Measurements from ENCODE around the gene ZNF90.
"Not testable (repeated sequence)": the region's sequence is repeated elsewhere in the genome, so short reads cannot be mapped to it uniquely, and the experiment has no call there.

The ZNF90 gene

DNA sequence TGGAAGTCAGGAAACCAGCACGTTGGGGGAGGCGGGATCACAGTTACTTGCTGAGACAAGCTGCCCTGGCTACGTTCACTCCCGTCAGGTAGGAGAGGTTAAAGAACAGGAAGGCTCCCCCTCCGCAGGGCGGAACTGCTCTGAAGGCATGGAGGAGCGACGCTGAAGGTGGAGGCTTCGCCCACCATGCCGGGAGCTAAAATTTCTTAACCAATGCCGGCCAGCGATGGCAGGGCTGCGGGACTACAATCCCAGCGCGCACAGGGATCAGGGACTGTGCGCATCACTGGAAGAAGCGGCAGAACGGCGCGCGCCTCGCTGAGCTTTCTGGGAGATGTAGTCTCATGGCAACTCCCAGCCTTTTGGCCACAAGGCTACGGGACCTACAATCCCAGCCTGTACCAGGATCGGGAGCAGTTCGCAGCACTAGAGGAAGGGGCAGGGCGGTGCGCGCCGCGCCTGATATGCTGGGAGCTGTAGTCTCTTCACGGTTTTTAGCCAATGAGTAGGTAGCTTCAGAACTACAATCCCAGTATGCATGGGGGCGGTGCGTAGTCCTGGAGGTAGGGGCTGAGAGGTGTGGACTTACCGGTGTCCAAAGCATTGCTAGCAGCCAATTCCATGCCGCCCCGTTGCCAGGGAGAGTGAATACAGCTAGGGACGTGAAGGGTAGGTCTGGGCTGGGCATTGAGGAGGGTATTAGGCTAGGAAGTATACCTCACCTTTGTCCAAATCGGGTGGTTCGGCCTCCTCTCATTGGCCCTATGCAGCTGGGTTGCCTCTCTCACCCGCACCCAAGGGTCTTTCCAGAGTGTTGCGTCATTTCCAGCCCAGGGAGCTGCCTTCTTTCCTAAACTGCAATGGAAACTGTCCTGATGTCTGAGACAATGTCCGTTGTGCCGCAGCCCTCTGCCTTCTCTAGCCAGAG lies 25.7 kb upstream of the ZNF90 start:
- TF ChIP-seq, protein P1, sequence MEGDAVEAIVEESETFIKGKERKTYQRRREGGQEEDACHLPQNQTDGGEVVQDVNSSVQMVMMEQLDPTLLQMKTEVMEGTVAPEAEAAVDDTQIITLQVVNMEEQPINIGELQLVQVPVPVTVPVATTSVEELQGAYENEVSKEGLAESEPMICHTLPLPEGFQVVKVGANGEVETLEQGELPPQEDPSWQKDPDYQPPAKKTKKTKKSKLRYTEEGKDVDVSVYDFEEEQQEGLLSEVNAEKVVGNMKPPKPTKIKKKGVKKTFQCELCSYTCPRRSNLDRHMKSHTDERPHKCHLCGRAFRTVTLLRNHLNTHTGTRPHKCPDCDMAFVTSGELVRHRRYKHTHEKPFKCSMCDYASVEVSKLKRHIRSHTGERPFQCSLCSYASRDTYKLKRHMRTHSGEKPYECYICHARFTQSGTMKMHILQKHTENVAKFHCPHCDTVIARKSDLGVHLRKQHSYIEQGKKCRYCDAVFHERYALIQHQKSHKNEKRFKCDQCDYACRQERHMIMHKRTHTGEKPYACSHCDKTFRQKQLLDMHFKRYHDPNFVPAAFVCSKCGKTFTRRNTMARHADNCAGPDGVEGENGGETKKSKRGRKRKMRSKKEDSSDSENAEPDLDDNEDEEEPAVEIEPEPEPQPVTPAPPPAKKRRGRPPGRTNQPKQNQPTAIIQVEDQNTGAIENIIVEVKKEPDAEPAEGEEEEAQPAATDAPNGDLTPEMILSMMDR (IDR thresholded peaks at IDR 0.05; ENCODE audit: low read depth, low read length, missing control alignments), result no peak
- peak; percentile 76 for DNase-seq (ENCODE audit: extremely low read depth, low read depth)
- peak overlapping the region; percentile 55 for H3K4me3 ChIP-seq (replicated peaks; ENCODE audit: low read depth, low read length)

DNA sequence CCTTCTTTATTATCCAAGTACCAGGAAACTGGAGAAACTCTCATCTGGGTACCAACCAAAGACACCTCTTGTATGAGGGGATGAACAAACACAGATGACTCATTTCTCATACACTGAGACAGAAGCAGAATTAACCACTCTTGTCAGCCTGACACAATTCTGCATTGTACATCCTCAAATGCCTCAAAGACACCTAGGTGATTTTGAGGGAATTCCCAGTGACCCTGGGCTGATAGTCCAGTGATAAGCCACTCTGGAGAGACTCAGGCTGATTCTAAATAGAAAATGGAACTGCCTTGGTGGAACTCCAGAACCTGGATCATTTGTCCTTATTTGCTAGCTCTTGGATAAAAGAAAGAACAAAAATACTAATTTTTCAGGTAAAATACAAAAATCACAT lies 19.1 kb upstream of the ZNF90 start:
- DNase-seq (ENCODE audit: extremely low read depth, low read depth); H3K4me3 ChIP-seq (replicated peaks; ENCODE audit: low read depth, low read length): not testable (repeated sequence)

DNA sequence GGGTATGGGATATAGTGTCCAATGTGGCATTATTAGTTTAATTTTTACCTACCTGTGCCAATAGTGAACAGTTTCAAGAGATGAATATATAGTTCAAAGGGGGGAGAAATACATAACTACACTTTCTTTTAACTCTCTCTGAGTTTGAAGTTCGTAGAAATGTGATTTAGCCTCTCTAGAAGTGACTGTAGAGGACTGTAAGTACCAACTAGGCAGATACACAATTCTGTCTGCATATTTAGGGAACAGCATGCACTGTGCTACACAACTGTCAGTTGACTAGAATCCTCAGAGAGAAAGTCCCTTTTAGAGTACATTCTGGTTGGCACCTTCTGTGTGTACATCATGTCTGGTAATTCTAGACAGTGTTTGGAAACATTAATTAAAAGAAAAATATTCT lies 17.5 kb upstream of the ZNF90 start:
- no peak overlapping the region for H3K4me3 ChIP-seq (replicated peaks; ENCODE audit: low read depth, low read length)
- DNase-seq (ENCODE audit: extremely low read depth, low read depth), result no peak
- TF ChIP-seq, protein P1 (IDR thresholded peaks at IDR 0.05; ENCODE audit: low read depth, low read length, missing control alignments), result no peak

DNA sequence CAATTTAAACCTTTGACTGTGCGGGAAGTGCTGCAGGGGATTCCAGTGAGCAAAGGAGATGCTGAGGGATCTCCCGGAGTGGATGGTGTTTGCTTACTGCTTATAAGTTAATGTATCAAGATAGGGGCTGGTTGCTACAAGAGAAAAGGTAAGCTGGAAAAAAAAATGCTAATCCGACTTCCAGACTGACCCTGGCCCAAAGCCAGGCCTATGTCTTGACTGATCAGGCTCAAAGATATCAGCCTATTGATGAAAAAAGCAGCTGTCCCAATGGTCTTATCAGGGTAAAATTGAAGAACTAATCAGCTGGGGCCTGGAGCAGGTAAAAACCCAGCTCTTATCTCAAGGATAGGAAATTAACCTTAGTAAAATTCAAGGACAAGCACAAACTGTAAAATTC lies 10.9 kb upstream of the ZNF90 start:
- TF ChIP-seq, protein P1 (IDR thresholded peaks at IDR 0.05; ENCODE audit: low read depth, low read length, missing control alignments), result no peak
- no peak overlapping the region for H3K4me3 ChIP-seq (replicated peaks; ENCODE audit: low read depth, low read length)
- no peak for DNase-seq (ENCODE audit: extremely low read depth, low read depth)

DNA sequence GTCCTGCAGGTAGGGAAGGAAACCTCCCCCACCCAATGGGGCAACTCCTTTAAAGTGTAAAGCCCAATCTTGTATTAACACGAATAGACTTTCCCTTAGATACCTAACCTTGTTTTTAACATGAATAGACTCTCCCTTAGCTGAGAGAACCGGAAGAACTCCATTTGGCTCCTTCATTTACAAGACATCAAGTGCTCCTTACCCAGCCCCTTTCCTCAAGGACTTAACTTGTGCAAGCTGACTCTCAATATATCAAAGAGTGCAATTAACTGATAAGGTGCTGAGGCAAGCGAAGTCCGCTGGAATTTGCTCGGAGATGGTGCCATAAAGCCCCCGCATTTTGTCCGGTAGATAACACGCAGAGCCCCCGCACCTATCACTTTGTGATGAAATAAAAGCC lies 9.9 kb upstream of the ZNF90 start:
- TF ChIP-seq, protein P1 (IDR thresholded peaks at IDR 0.05; ENCODE audit: low read depth, low read length, missing control alignments), result no peak
- no peak for DNase-seq (ENCODE audit: extremely low read depth, low read depth)

DNA sequence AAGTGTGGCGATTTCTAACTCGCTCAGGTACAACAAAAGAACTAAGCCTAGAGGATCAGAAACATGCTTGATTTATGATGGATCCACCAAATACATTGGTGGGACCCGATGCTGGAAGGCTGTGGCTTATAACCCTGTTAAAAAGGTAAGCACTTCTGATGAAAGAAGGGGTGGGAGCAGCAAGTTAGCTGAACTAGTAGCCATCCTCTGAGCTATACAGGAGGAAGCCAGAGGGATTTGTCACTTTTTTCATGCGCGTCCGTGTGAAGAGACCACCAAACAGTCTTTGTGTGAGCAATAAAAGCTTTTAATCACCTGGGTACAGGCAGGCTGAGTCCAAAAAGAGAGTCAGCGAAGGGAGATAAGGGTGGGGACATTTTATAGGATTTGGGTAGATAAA lies 9.2 kb upstream of the ZNF90 start:
- H3K4me3 ChIP-seq (replicated peaks; ENCODE audit: low read depth, low read length); DNase-seq (ENCODE audit: extremely low read depth, low read depth): not testable (repeated sequence)

More for the DNA sequence above, 9.9 kb upstream of the ZNF90 start:
- H3K4me3 ChIP-seq (replicated peaks; ENCODE audit: low read depth, low read length), result no peak overlapping the region

DNA sequence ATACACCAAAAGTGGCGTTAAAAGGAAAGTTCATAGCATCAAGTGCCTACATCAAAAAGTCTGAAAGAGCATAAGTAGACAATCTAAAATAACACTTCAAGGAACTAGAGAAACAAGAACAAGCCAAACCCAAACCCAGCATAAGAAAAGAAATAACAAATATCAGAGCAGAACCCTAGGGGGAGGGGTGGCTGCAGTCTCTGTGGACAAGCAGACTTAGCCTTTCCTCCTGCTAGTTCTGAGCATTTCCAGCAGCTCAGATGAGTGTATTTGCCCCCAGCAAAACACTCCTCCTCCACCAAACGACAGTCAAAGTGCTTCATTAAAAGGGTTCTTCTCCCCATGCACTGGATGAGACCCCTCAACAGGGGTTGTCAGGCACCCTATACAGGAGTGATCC lies 7.1 kb upstream of the ZNF90 start:
- TF ChIP-seq, protein P1 (IDR thresholded peaks at IDR 0.05; ENCODE audit: low read depth, low read length, missing control alignments), result no peak
- H3K4me3 ChIP-seq (replicated peaks; ENCODE audit: low read depth, low read length), result no peak overlapping the region
- DNase-seq (ENCODE audit: extremely low read depth, low read depth), result no peak

DNA sequence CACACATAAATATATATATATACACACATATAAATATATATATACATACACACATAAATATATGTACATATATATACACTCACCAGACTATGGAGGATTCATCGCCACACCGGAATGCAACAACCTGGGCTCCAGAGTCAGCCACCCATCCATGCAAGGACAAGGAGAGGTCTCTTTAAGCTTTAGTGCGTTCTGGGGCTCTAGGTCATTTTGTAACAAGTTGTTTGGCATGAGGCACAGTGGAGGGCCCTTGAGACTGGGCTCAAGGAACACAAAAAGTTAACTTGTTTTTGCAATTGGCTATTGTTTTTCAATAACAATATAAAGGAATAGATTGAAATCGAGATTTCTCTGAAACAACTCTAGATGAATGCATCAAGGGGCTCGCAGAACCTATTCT lies 4.9 kb upstream of the ZNF90 start:
- TF ChIP-seq, protein P1 (IDR thresholded peaks at IDR 0.05; ENCODE audit: low read depth, low read length, missing control alignments), result no peak
- H3K4me3 ChIP-seq (replicated peaks; ENCODE audit: low read depth, low read length), result no peak overlapping the region
- DNase-seq (ENCODE audit: extremely low read depth, low read depth), result no peak

All from HFF-Myc (cell line).